Skeletal muscle satellite cell (primary cell): ENCODE results near the gene MKRN2OS.

Experiments
- H3K27me3 ChIP-seq: 2 replicates; pipeline ENCODE4 v1.7.0; 2013; ENCODE audit warnings: low read length; ENCODE audit not compliant: control insufficient read depth, insufficient read depth
- H3K36me3 ChIP-seq: 2 replicates; pipeline ENCODE4 v1.7.0; 2013; ENCODE audit warnings: mild to moderate bottlenecking, control low read depth, low read length; ENCODE audit not compliant: insufficient read depth
- H3K4me1 ChIP-seq: 2 replicates; pipeline ENCODE4 v1.7.0; 2013; ENCODE audit warnings: low read length; ENCODE audit not compliant: control insufficient read depth, insufficient read depth
- H3K4me2 ChIP-seq: 2 replicates; pipeline ENCODE4 v1.7.0; 2013; ENCODE audit warnings: mild to moderate bottlenecking, low read length
- H3K4me3 ChIP-seq: 2 replicates; pipeline ENCODE4 v1.7.0; 2013; ENCODE audit warnings: low read length
- H3K9ac ChIP-seq: 2 replicates; pipeline ENCODE4 v1.7.0; 2013; ENCODE audit warnings: mild to moderate bottlenecking, low read depth, low read length, moderate library complexity
- H3K9me3 ChIP-seq: replicated peaks from 2 replicates; pipeline ENCODE4 v1.7.0; 2013; ENCODE audit warnings: mild to moderate bottlenecking, control low read depth, low read length

The MKRN2OS gene

GRCh38 chr3:12582730-12583129, 37.4 kb upstream of the MKRN2OS start:
- H3K27me3 ChIP-seq: no peaks in the 10 kb centered on the region
- H3K36me3 ChIP-seq: peaks cover 83% of the 10 kb centered on the region
- H3K9me3 ChIP-seq: no peaks in the 10 kb centered on the region
- H3K4me2 ChIP-seq: no peak overlapping the region
- no peak overlapping the region for H3K9ac ChIP-seq
- H3K4me1 ChIP-seq: peaks cover 7% of the 10 kb centered on the region
- no peak overlapping the region for H3K4me3 ChIP-seq

- H3K9ac ChIP-seq: no peak overlapping the region
- peaks cover 19% of the 10 kb centered on the region for H3K4me1 ChIP-seq
- no peak overlapping the region for H3K4me2 ChIP-seq
- no peaks in the 10 kb centered on the region for H3K9me3 ChIP-seq
- no peak overlapping the region for H3K4me3 ChIP-seq
- no peaks in the 10 kb centered on the region for H3K27me3 ChIP-seq
- H3K36me3 ChIP-seq: peaks cover 76% of the 10 kb centered on the region
Observed at GRCh38 chr3:12579905-12580304, 34.6 kb upstream of the MKRN2OS start.

GRCh38 chr3:12579456-12579855, 34.2 kb upstream of the MKRN2OS start:
- Histone ChIP-seq H3K36me3 (peaks cover 76% of the 10 kb centered on the region), H3K9ac (no peak overlapping the region), H3K4me1 (peaks cover 19% of the 10 kb centered on the region)

GRCh38 chr3:12578742-12579141, 33.4 kb upstream of the MKRN2OS start:
- H3K36me3 ChIP-seq: peaks cover 76% of the 10 kb centered on the region

More at GRCh38 chr3:12579456-12579855, 34.2 kb upstream of the MKRN2OS start:
- H3K4me2 ChIP-seq: no peak overlapping the region
- H3K27me3 ChIP-seq: no peaks in the 10 kb centered on the region
- no peaks in the 10 kb centered on the region for H3K9me3 ChIP-seq
- no peak overlapping the region for H3K4me3 ChIP-seq

GRCh38 chr3:12577379-12577778, 32.1 kb upstream of the MKRN2OS start:
- Histone ChIP-seq H3K4me1 (peaks cover 19% of the 10 kb centered on the region), H3K27me3 (no peaks in the 10 kb centered on the region), H3K36me3 (peaks cover 70% of the 10 kb centered on the region), H3K4me3 (no peak overlapping the region), H3K9me3 (no peaks in the 10 kb centered on the region), H3K9ac (no peak overlapping the region), H3K4me2 (no peak overlapping the region)

More at GRCh38 chr3:12578742-12579141, 33.4 kb upstream of the MKRN2OS start:
- Histone ChIP-seq H3K4me3 (no peak overlapping the region), H3K9ac (no peak overlapping the region), H3K9me3 (no peaks in the 10 kb centered on the region), H3K4me2 (no peak overlapping the region), H3K27me3 (no peaks in the 10 kb centered on the region), H3K4me1 (peaks cover 19% of the 10 kb centered on the region)

- H3K36me3 ChIP-seq: peaks cover 74% of the 10 kb centered on the region
Observed at GRCh38 chr3:12574661-12575060, 29.4 kb upstream of the MKRN2OS start.

GRCh38 chr3:12574131-12574530, 28.8 kb upstream of the MKRN2OS start:
- Histone ChIP-seq H3K4me3 (no peak overlapping the region), H3K4me1 (peaks cover 12% of the 10 kb centered on the region), H3K27me3 (no peaks in the 10 kb centered on the region), H3K9me3 (no peaks in the 10 kb centered on the region), H3K36me3 (peaks cover 72% of the 10 kb centered on the region), H3K4me2 (no peak overlapping the region), H3K9ac (no peak overlapping the region)

More at GRCh38 chr3:12574661-12575060, 29.4 kb upstream of the MKRN2OS start:
- H3K9ac ChIP-seq: no peak overlapping the region
- peaks cover 14% of the 10 kb centered on the region for H3K4me1 ChIP-seq
- no peaks in the 10 kb centered on the region for H3K27me3 ChIP-seq
- H3K4me3 ChIP-seq: no peak overlapping the region
- no peaks in the 10 kb centered on the region for H3K9me3 ChIP-seq
- H3K4me2 ChIP-seq: no peak overlapping the region

GRCh38 chr3:12571986-12572385, 26.7 kb upstream of the MKRN2OS start:
- no peaks in the 10 kb centered on the region for H3K27me3 ChIP-seq
- no peaks in the 10 kb centered on the region for H3K9me3 ChIP-seq
- no peak overlapping the region for H3K4me3 ChIP-seq
- H3K36me3 ChIP-seq: peaks cover 63% of the 10 kb centered on the region
- H3K4me2 ChIP-seq: no peak overlapping the region
- H3K9ac ChIP-seq: no peak overlapping the region
- peaks cover 12% of the 10 kb centered on the region for H3K4me1 ChIP-seq

GRCh38 chr3:12569836-12570235, 24.5 kb upstream of the MKRN2OS start:
- Histone ChIP-seq H3K4me1 (no peaks in the 10 kb centered on the region), H3K4me3 (no peak overlapping the region), H3K4me2 (no peak overlapping the region), H3K36me3 (peaks cover 47% of the 10 kb centered on the region), H3K27me3 (no peaks in the 10 kb centered on the region), H3K9ac (no peak overlapping the region), H3K9me3 (no peaks in the 10 kb centered on the region)

GRCh38 chr3:12568747-12569146, 23.4 kb upstream of the MKRN2OS start:
- Histone ChIP-seq H3K9ac (no peak overlapping the region), H3K36me3 (peaks cover 36% of the 10 kb centered on the region), H3K4me3 (no peak overlapping the region), H3K9me3 (no peaks in the 10 kb centered on the region), H3K4me2 (no peak overlapping the region), H3K27me3 (no peaks in the 10 kb centered on the region), H3K4me1 (no peaks in the 10 kb centered on the region)

- Histone ChIP-seq H3K9me3 (no peaks in the 10 kb centered on the region), H3K27me3 (no peaks in the 10 kb centered on the region), H3K4me3 (no peak overlapping the region), H3K9ac (no peak overlapping the region), H3K36me3 (peaks cover 25% of the 10 kb centered on the region), H3K4me2 (no peak overlapping the region), H3K4me1 (peaks cover 6% of the 10 kb centered on the region)
Observed at GRCh38 chr3:12566976-12567375, 21.7 kb upstream of the MKRN2OS start.

- H3K4me1 ChIP-seq: peaks cover 25% of the 10 kb centered on the region
- no peaks in the 10 kb centered on the region for H3K9me3 ChIP-seq
- no peaks in the 10 kb centered on the region for H3K36me3 ChIP-seq
- H3K9ac ChIP-seq: no peak overlapping the region
- no peaks in the 10 kb centered on the region for H3K27me3 ChIP-seq
- no peak overlapping the region for H3K4me2 ChIP-seq
- no peak overlapping the region for H3K4me3 ChIP-seq
Observed at GRCh38 chr3:12562451-12562850, 17.2 kb upstream of the MKRN2OS start.
